ENCODE results near the gene MEGF11. TPM values are rescaled to one million over a fixed set of nuclear protein-coding genes. Genes with fewer than 3 reads are reported as not detected.

Gene MEGF11
- total RNA-seq, 4 donors from 2014 or later = 0.87 to 7.3 (median 4.9) TPM

DNA sequence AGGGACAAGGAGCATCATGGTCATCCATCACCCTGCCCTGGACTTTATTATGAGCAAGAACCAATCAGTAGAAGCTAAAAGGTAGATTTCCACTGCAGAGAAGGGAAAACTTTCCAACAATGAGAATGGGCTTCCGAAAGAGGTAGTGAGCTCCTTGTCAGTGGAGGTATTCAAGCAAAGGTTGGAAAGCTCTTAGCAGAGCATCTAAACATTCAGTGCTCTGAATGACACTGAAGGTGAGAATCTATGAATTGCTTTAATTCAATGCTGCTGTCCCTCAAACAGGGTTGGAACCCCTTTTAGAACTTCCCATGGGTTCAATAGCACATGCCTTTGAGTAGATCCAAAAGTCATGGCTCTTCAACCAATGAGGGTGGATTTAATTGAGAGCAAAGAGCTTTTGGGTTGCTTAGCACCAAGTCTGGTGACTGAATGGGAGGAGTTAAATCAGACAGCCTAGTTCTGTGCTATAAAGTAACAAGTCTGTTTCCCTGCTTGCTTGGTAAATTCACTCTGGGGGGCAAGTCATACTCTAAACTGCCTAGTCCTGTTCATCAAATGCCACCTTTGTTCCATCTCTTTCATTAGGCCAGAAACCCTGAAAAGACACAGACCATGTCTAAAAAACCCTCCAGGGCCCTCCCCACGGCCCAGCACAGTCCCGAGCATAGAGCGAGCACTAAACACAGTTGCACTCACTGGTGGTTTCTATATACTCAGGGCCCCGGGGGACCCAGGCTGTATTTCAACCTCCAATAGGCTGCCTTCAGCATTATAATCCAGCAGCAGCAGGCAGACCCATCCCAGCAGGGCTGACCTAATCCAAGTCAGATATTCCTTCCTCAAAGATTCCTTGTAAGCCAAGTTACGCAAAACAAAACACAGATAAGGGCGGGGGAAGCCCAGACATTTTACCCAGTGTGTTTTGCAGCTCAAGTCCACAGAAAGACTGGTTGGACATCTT lies 161.2 kb downstream of the MEGF11 start:
- no peak for DNase-seq (ENCODE audit: low spot score in 2 of 2)
- Histone ChIP-seq H3K27me3 (no peaks in the 10 kb centered on the region), H3K36me3 (no peaks in the 10 kb centered on the region), H3K27ac (no peak overlapping the region), H3K9me3 (no peaks in the 10 kb centered on the region), H3K4me3 (no peak overlapping the region), H3K4me1 (no peaks in the 10 kb centered on the region)
- WGBS, 2 donors = 53 to 57% methylated on average over 7 of the region's 7 CpGs
- TF ChIP-seq CTCF (IDR thresholded peaks at IDR 0.05) (no peak), POLR2A (IDR thresholded peaks at IDR 0.05) (no peak), EP300 (IDR thresholded peaks at IDR 0.05) (no peak)

DNA sequence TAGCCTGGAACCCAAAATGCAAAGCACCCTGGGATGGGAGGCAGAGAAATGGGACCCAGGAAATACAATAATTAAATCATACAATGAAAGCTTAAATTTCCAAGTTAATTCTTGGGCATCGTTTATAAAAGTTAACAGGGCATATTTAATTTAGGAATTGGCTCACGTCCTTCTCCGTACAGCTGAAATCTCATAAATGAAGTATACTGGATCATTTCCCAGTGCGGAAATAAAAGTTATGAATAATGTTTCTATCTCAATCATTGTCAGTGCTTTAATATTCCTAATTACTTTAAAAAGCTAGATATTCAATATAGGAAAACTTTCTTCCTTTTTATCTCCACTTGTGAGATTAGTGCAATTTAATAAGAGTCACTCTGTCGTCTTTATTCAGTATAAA lies 164.0 kb downstream of the MEGF11 start:
- peaks cover 0 to 10% (median 0%) of the 10 kb centered on the region in 4 donors for H3K9me3 ChIP-seq
- no peak for TF ChIP-seq CTCF (IDR thresholded peaks at IDR 0.05)
- TF ChIP-seq EP300 (IDR thresholded peaks at IDR 0.05) = no peak
- TF ChIP-seq POLR2A (IDR thresholded peaks at IDR 0.05) = no peak
- H3K27ac ChIP-seq = no peak overlapping the region
- H3K36me3 ChIP-seq = no peaks in the 10 kb centered on the region
- no peak overlapping the region for H3K4me3 ChIP-seq
- H3K4me1 ChIP-seq = no peaks in the 10 kb centered on the region
- H3K27me3 ChIP-seq = no peaks in the 10 kb centered on the region
- no peak for DNase-seq (ENCODE audit: low spot score in 2 of 2)
- WGBS, 2 donors = 80 to 82% methylated on average over 5 of the region's 5 CpGs

GRCh38 chr15:66089049-66089448 lies 164.5 kb downstream of the MEGF11 start:
- H3K36me3 ChIP-seq = no peaks in the 10 kb centered on the region
- H3K27me3 ChIP-seq = no peaks in the 10 kb centered on the region
- no peaks in the 10 kb centered on the region for H3K4me1 ChIP-seq
- TF ChIP-seq EP300 (IDR thresholded peaks at IDR 0.05) = no peak
- no peak for TF ChIP-seq CTCF (IDR thresholded peaks at IDR 0.05)
- TF ChIP-seq POLR2A (IDR thresholded peaks at IDR 0.05) = no peak
- DNase-seq (ENCODE audit: low spot score in 2 of 2) = no peak
- peaks cover 0 to 13% (median 0%) of the 10 kb centered on the region in 4 donors for H3K9me3 ChIP-seq
- H3K4me3 ChIP-seq = no peak overlapping the region
- H3K27ac ChIP-seq = no peak overlapping the region
- 77 to 78% methylated on average over 7 of the region's 7 CpGs for WGBS, 2 donors

- Histone ChIP-seq H3K4me1 (no peaks in the 10 kb centered on the region), H3K27ac (no peak overlapping the region), H3K27me3 (peaks cover 0 to 9% of the 10 kb centered on the region in 2 donors), H3K36me3 (no peaks in the 10 kb centered on the region), H3K4me3 (no peak overlapping the region), H3K9me3 (peaks cover 0 to 13% (median 0%) of the 10 kb centered on the region in 4 donors)
- no peak for DNase-seq (ENCODE audit: low spot score in 2 of 2)
- TF ChIP-seq EP300 (IDR thresholded peaks at IDR 0.05) (no peak), CTCF (IDR thresholded peaks at IDR 0.05) (no peak), POLR2A (IDR thresholded peaks at IDR 0.05) (no peak)
- 78 to 80% methylated on average over 6 of the region's 6 CpGs for WGBS, 2 donors
Observed at GRCh38 chr15:66085128-66085527, 168.4 kb downstream of the MEGF11 start.

DNA sequence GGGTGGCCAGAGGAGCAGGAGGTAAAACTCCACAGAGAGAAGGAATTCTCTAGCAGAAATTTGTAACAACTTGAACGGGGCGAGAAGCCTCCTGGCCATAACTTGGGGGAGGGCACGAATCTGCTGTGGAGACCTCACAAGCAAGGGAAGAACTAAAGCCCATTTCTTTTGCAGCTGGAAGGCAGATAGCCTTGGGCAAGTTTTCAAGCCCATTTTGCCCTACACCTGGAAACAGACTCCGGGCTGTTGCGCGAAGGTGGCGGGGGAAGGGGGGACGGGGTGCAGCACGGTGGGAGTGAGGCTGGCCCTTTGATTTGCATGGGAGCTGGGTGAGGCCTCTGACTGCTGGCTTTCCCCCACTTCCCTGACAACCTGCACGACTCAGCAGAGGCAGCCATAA lies 168.8 kb downstream of the MEGF11 start:
- TF ChIP-seq EP300 (IDR thresholded peaks at IDR 0.05) (no peak), POLR2A (IDR thresholded peaks at IDR 0.05) (no peak), CTCF (IDR thresholded peaks at IDR 0.05) (no peak)
- Histone ChIP-seq H3K27me3 (peaks cover 0 to 13% of the 10 kb centered on the region in 2 donors), H3K27ac (no peak overlapping the region), H3K4me1 (no peaks in the 10 kb centered on the region), H3K9me3 (peaks cover 0 to 13% (median 0%) of the 10 kb centered on the region in 4 donors), H3K36me3 (no peaks in the 10 kb centered on the region), H3K4me3 (no peak overlapping the region)
- WGBS, 2 donors = 84 to 88% methylated on average over 10 of the region's 10 CpGs
- DNase-seq (ENCODE audit: low spot score in 2 of 2) = no peak
